GM21619 (cell line): ENCODE data around the gene COL6A1.

ENCODE experiments used
- ATAC-seq: cut with Tn5 transposase; IDR thresholded peaks from one replicate; pipeline ENCODE4 v1.9.1; 2021; ENCODE audit not compliant: unreplicated experiment

COL6A1 gene, protein sequence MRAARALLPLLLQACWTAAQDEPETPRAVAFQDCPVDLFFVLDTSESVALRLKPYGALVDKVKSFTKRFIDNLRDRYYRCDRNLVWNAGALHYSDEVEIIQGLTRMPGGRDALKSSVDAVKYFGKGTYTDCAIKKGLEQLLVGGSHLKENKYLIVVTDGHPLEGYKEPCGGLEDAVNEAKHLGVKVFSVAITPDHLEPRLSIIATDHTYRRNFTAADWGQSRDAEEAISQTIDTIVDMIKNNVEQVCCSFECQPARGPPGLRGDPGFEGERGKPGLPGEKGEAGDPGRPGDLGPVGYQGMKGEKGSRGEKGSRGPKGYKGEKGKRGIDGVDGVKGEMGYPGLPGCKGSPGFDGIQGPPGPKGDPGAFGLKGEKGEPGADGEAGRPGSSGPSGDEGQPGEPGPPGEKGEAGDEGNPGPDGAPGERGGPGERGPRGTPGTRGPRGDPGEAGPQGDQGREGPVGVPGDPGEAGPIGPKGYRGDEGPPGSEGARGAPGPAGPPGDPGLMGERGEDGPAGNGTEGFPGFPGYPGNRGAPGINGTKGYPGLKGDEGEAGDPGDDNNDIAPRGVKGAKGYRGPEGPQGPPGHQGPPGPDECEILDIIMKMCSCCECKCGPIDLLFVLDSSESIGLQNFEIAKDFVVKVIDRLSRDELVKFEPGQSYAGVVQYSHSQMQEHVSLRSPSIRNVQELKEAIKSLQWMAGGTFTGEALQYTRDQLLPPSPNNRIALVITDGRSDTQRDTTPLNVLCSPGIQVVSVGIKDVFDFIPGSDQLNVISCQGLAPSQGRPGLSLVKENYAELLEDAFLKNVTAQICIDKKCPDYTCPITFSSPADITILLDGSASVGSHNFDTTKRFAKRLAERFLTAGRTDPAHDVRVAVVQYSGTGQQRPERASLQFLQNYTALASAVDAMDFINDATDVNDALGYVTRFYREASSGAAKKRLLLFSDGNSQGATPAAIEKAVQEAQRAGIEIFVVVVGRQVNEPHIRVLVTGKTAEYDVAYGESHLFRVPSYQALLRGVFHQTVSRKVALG

DNA sequence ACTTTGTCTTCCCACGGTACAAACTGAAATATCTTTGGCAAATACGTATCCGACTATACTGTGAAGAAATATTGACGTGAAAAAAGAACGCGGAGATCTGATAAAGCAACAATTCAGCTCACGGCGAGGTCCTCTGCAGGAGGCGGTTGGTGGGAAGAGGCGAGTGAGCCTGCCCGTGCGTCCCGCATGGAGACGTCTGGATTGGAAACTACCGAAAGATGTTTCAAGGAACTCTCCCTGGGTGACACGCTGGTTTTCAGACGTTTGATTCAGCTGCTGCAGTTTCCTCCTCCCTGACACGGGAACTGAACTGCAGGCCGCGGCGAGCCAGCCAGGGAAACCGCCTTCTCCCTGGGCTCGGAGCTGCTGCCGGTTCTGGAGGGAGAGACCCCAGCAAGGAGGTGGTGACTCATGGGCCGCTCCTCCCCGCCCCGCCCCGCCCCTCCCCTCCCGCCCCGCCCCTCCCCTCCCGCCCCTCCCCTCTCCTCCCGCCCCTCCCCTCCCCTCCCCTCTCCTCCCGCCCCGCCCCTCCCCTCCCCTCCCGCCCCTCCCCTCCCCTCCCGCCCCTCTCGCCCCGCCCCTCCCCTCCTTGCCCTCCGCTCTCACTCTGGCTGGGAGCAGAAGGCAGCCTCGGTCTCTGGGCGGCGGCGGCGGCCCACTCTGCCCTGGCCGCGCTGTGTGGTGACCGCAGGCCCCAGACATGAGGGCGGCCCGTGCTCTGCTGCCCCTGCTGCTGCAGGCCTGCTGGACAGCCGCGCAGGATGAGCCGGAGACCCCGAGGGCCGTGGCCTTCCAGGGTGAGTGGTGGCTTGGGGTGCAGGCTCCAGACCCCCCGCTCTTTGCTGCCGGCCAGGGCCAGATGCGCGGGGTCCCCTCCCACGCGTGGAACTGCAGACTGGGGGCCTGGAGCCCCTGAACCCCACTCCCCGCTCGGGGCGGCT is at the start of gene COL6A1:
COL6A1 (plus strand) TSS at position 620 of the 941 bp plus-strand sequence; CDS start at position 701, 81 bp downstream.
- ATAC-seq = no peak

DNA sequence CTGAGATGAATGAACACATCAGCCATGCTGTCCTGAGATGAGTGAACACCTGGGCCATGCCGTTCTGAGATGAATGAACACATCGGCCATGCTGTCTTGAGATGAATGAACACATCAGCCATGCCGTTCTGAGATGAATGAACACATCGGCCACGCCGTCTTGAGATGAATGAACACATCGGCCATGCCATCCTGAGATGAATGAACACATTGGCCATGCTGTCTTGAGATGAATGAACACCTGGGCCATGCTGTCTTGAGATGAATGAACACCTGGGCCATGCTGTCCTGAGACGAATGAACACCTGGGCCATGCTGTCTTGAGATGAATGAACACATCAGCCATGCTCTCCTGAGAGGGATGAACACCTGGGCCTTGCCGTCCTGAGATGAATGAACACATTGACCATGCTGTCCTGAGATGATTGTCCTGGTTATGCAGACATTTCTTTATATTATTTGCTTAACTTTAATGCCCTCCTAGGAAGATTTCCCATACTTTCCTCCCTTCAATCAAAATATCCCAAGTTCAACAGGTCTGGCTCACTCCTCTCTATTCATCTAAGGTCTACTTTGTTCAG is 48.6 kb upstream of the COL6A1 start:
- ATAC-seq = no peak

DNA sequence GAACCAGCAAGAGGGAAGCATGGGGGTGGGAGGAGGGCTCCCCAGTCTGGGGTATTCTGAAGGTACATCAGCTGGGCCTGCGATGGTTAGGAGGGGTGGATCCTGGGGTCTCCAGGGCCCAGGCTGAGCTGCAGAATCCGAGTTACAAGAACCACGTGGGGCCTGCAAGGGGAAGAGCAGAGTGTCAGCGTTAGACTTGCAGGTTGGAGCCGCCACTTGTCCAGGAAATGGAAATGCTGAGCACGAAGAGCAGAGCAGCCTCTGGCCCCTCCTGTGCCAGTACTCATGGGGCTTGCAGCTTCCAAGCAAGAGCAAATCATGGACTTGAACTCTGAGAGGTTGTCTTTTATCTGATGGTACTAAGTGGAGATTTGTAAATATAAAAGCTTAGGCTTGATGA is 47.5 kb upstream of the COL6A1 start:
- no peak for ATAC-seq

DNA sequence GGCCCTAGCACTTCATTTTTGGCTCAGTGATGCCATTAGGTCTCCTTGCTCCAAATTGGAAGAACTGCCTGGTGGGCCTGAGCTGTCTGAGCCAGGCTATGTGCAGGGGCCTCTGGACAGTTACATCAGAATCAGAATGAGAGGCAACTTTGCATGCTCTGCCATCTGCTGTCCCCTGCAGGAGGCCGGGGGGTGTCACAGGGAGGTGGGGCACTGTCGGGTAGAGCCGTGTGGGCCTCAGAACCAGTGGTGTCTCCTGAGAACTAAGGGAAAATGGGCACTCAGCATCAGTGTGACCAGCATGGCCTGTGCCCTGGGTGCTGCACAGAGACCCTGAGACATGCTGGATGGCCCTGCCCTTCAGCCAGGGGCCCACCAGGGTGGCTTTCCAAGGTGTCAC is 47.0 kb upstream of the COL6A1 start:
- no peak for ATAC-seq

- ATAC-seq = no peak
Observed at GRCh38 chr21:45935628-45936027, 45.9 kb upstream of the COL6A1 start.

- no peak for ATAC-seq
Observed at GRCh38 chr21:45937721-45938452, 43.7 kb upstream of the COL6A1 start.

DNA sequence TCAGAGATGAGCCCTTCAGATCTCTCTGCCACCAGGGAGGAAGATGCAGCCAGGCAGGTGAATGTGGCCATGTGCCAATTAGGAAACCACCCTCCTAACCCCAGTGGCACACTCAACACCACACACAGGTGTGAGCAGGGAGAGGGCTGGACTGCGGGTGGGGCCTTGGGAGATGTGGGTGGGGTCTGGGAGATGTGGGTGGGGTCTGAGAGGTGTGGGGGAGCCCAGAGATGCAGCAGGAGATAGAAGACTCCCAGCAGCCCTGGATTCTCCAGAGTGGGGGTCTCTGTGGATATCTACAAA is 43.2 kb upstream of the COL6A1 start:
- ATAC-seq = no peak

DNA sequence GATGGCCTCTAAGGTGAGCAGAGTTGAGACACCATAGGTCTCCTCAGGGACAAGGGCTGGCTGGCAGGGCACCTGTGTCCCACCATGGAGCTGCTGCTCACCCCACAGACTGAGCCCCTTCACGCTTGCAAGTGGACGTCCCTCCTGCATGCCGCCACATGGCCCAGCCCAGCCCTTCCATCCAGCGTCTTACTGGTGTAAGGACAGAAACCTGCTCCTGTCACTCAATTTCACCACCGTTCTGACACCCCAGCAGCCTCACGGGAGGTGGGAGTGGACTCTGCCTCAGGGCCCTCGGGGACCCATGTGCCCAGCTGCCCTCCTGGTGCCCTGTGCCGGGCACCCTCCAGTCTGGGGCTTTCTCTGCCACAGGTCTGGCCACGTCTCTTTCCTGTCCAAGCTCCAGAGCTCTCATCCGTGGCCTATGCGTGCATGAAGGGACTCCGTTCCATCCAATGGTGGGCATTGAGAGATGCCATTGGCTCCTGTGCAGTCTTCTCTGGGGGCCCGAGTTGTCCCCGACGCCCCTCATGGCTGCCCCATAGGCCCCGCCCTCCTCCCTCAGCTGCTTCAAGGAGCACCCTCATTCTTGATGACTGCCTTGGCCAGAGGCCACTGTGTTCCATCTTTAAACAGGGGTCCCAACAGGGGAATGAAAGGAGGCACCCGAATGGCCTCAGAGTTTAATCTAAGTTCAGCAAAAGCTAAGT is 42.6 kb upstream of the COL6A1 start:
- no peak for ATAC-seq

DNA sequence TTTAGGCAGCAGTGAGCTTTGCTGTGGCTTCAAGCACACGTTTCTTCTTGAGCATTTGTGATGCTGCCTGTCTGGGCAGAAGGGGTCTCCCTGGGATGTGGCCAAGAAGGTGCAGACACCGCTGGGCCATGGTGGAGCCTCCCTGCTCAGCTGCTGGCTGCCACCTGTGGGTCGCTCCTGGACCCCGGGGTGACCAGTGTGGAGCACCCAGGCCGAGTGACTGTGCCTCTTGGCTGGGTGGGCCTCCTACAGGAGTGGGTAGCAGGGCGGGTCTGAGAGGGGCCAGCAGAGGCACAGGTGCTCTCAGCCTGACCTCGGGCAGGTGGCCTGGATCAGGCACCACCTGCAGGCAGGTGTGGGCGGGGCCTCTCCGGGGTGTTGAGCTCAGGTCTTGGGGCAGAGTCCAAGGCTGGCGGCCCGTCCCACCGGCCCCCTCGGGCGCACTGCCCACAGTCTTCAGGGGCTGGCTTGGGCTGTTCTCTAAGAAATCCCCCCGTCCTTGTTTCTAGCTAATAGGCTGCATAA is 42.0 kb upstream of the COL6A1 start:
- ATAC-seq = no peak

GRCh38 chr21:45940091-45940490 is 41.5 kb upstream of the COL6A1 start:
- no peak for ATAC-seq

DNA sequence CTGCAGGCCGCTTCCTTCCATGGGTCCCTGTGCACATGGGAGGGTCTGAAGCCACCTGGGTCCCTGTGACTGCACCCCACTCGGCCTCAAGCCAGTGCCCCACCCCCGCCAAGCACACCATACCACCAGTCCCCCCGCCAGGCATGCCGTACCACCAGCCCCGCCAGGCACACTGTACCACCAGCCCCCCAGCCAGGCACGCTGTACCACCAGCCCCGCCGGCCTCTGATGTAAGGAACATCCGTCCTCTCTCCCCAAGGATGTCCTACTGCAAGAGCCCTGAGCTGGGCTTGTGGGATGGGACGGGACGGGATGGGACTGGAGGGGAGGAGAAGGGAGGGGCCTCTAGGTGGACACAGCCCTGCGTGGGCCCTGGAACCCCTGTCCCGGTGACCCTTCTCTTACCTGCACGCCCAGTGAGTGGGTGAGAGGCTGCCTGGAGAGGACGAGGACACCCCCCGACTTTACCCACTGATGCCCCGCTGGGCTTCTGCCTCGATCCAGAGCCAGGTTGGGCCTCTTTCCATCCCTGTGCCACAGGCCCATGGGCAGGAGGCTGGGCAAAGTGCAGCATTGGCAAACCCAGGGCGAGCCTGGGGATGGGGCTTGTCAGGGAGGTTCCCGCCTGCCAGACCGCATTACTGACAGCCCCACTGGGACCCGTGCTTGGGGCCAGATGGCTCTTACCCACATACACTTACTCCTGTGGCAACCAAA is 40.8 kb upstream of the COL6A1 start:
- ATAC-seq = no peak

- no peak for ATAC-seq
Observed at GRCh38 chr21:45941338-45941710, 40.2 kb upstream of the COL6A1 start.

- no peak for ATAC-seq
Observed at GRCh38 chr21:45941717-45942546, 39.6 kb upstream of the COL6A1 start.

DNA sequence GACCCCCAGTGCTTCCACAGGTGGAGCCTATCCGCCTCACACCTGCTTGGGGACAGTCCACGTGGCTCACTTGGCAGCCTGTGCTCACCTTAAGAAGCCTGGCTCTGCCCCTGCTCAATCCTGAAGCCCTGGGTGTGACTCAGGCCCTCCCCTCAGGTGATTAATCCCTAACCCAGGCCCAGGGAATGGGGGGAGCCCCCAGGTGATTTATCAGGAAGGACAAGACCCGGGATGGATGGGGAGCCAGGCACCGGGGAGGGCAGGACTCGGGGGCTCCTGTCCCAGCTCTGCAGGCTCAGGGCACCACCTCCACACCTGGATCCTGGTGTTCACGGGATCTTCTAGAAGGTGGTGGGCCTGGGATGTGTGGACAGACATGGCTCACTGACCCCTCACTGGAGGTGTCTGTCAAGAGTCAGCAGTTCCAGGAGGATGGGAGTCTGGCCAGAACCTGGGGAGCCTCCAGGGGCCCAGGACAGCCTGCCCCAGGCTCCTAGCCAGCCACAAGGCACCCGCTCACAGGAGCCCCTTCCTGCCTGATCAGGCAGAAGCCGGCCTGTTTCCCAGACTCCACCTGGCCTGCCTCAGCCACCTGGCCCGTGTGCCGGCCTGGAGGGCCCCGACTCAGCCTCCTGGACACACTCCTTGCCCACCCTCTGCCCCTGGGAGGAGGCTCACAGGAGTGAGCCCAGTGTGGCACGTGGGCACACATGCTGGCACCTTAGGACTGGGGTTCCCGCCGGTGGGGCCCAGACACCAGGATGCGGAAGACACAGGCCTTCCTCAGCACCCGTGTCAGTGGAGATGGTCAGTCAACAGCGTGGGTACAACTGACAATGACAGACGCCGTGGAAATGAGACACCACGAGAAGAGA is 38.6 kb upstream of the COL6A1 start:
- ATAC-seq = no peak

DNA sequence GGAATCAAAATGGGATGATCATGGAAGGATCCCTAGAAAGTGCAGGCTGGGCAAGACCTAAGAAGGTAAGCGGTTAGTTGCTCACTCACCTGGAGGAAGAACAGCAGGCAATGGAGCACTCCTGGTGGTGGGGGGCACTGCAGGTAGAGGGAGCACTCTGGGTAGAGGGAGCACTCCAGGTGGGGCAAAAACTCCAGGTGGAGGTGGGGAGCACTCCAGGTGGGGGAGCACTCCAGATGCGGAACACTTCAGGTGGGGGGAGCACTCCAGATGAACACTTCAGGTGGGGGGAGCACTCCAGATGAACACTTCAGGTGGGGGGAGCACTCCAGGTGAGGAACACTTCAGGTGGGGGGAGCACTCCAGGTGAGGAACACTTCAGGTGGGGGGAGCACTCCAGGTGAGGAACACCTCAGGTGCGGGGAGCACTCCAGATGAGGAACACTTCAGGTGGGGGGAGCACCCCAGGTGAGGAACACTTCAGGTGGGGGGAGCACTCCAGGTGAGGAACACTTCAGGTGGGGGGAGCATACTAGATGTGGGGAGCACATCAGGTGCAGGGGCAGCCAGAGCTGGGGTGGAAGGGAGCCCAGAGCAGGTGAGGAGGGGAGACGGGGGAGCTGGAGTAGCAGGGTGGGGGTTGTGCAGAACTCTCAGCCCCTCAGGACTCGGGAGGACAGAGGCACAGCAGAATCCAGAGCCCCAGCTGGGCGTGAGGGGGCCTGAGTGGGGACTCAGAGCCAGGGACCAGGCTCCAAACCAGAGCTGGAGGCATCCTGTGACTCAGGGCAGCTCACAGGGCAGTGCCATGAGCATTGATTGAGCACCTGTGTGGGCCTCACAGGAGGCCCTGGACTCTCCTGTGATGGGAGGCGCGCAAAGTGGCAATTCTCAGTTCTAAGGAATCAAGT is 37.7 kb upstream of the COL6A1 start:
- no peak for ATAC-seq
